Peyer's patch (tissue), 4 donors: Measurements from ENCODE around the gene NKAIN2. TPM values are rescaled to one million over a fixed set of nuclear protein-coding genes. Genes with fewer than 3 reads are reported as not detected.

ENCODE experiments used
- DNase-seq, 3 donors: peaks; one replicate each; pipeline ENCODE4 v3.0.0-alpha.2; 2017 to 2019
- H3K27ac ChIP-seq, 4 donors: fragments of 200-600 bp; sonication (generic); one replicate each; pipeline ENCODE4 v1.5.1; 2016 to 2019
- H3K27me3 ChIP-seq, 2 donors: fragments of 200-600 bp; sonication (generic); one replicate each; pipeline ENCODE4 v1.5.1; 2019
- H3K36me3 ChIP-seq, 3 donors: fragments of 200-600 bp; sonication (generic); one replicate each; pipeline ENCODE4 v1.5.1; 2016 to 2019
- H3K4me1 ChIP-seq, 4 donors: fragments of 200-600 bp; sonication (generic); one replicate each; pipeline ENCODE4 v1.5.1; 2016 to 2019
- H3K4me3 ChIP-seq, 4 donors: fragments of 200-600 bp; sonication (generic); 1 replicate in 3 of 4; 2 replicates in 1 of 4; pipeline ENCODE4 v1.5.1; 2016 to 2019; ENCODE audit warnings: mild to moderate bottlenecking in 1 of 4
- H3K9me3 ChIP-seq, 4 donors: fragments of 200-600 bp; sonication (generic); one replicate each; pipeline ENCODE4 v1.5.1; 2016 to 2019; ENCODE audit warnings: mild to moderate bottlenecking in 1 of 4
- POLR2A ChIP-seq, 2 donors: fragments of 450-650 bp; IDR thresholded peaks; one replicate each; pipeline ENCODE4 v1.5.1; 2017; ENCODE audit warnings: antibody characterized with exemption in 2 of 2, mild to moderate bottlenecking in 2 of 2, moderate library complexity in 2 of 2
- total RNA-seq, 4 donors: library from RNA; depleted of rRNA; stranded (reverse); fragments of >200 nt; gene quantifications; one replicate each; pipeline ENCODE4 v1.1.0, GENCODE V29; 2016
- TF ChIP-seq, protein P1 (sequence below), 6 experiments: fragments of 450-650 bp in 4 of 6; fragments of 200-600 bp in 2 of 6; sonication (generic) in 1 of 6; IDR thresholded peaks; one replicate each; pipeline ENCODE4 v1.5.1; 2017 to 2019; ENCODE audit warnings: antibody characterized with exemption in 6 of 6, mild to moderate bottlenecking in 3 of 6, moderate library complexity in 1 of 6

The NKAIN2 gene
- total RNA-seq, 4 donors from 2014 or later: not detected

DNA sequence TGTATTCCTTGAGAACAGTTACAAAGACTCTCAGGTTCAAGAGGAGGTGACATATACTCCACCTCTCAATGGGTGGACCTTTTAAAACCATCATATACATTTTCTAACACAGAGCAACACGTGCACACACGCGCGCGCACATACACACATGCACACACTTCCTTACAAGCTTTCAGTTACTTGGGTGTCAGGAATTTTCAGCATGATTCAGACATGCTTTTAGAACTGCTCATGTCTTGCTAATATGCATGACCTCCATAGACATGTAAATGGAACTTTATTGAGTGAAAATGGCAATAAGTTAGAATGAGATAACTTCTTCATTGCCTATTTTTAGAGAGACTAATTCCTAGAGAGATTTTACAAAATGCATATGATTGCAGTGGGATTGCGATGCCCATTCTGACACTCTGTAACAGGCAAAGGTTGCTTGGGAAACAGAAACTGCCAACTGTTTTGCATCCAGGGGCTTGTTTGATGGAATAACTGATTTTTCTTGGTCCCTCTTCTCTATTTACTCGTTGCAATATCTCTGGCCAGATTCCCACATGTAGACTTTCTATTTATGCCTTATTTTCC is 627.2 kb downstream of the NKAIN2 start:
- Histone ChIP-seq H3K36me3 (no peaks in the 10 kb centered on the region), H3K27ac (no peak overlapping the region), H3K9me3 (no peaks in the 10 kb centered on the region), H3K27me3 (no peaks in the 10 kb centered on the region), H3K4me1 (no peaks in the 10 kb centered on the region), H3K4me3 (no peak overlapping the region)
- TF ChIP-seq, protein P1, sequence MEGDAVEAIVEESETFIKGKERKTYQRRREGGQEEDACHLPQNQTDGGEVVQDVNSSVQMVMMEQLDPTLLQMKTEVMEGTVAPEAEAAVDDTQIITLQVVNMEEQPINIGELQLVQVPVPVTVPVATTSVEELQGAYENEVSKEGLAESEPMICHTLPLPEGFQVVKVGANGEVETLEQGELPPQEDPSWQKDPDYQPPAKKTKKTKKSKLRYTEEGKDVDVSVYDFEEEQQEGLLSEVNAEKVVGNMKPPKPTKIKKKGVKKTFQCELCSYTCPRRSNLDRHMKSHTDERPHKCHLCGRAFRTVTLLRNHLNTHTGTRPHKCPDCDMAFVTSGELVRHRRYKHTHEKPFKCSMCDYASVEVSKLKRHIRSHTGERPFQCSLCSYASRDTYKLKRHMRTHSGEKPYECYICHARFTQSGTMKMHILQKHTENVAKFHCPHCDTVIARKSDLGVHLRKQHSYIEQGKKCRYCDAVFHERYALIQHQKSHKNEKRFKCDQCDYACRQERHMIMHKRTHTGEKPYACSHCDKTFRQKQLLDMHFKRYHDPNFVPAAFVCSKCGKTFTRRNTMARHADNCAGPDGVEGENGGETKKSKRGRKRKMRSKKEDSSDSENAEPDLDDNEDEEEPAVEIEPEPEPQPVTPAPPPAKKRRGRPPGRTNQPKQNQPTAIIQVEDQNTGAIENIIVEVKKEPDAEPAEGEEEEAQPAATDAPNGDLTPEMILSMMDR (IDR thresholded peaks at IDR 0.05): no peak
- TF ChIP-seq POLR2A (IDR thresholded peaks at IDR 0.05): no peak
- no peak for DNase-seq

DNA sequence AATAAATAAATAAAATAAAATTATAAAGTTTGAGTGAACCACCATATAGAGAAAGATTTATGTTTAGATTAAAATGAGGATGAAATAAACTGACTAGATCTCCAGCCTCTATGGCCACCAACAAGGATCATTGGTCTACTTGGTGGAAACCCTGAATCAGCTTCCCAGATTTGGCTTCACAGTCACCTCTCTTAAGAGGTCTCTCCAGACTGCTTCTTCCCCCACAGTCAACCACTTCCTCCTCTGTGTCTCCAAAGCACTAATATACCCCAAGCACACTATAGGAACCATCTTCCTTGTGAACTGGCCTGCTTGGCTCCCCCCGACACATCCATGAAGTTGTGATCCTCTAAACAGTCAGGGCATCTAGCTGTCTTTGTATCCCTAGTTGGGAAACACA is 629.0 kb downstream of the NKAIN2 start:
- Histone ChIP-seq H3K36me3 (no peaks in the 10 kb centered on the region), H3K9me3 (no peaks in the 10 kb centered on the region), H3K27ac (no peak overlapping the region), H3K4me3 (no peak overlapping the region), H3K4me1 (no peaks in the 10 kb centered on the region), H3K27me3 (no peaks in the 10 kb centered on the region)
- TF ChIP-seq POLR2A (IDR thresholded peaks at IDR 0.05): no peak
- TF ChIP-seq, protein P1 (IDR thresholded peaks at IDR 0.05): no peak
- no peak for DNase-seq

DNA sequence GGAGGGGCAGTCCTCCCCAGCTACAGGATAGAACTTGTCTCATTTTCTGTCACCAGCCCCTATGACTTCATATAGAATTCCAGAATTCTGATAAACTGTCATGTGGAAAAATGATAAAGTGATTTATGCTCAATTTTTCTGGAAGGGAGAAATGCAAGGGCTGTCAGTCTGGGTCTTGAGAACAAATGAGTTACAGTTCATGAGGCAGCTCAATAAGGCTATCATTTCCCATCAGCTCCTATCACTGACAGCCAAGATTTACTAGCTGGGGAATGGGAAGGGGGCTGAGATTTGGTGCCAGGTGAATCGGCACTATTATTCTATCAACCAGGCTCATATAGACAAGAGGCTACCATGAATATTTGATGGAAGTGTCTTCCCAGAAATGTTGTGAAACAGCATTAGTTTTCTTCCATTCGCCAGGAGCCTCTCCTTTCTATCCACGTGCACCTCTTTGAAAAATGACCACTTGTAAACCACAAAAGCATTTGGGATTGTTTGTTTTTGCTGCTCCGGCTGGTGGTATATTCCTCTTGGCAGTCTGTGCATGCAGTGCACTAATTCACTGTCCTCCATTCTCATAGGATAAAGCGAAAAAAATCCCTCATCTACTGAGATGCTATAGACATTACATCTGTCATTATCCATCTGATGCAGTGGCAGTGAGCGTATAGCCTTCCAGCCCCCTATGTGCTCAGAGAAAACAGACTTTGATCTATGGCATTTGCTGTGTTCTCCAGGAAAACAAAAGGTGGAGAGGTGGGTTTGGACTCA is 629.9 kb downstream of the NKAIN2 start:
- no peaks in the 10 kb centered on the region for H3K9me3 ChIP-seq
- H3K4me1 ChIP-seq: no peaks in the 10 kb centered on the region
- DNase-seq: no peak
- H3K27ac ChIP-seq: no peak overlapping the region
- H3K4me3 ChIP-seq: no peak overlapping the region
- no peaks in the 10 kb centered on the region for H3K27me3 ChIP-seq
- TF ChIP-seq POLR2A (IDR thresholded peaks at IDR 0.05): no peak
- TF ChIP-seq, protein P1 (IDR thresholded peaks at IDR 0.05): no peak
- no peaks in the 10 kb centered on the region for H3K36me3 ChIP-seq

DNA sequence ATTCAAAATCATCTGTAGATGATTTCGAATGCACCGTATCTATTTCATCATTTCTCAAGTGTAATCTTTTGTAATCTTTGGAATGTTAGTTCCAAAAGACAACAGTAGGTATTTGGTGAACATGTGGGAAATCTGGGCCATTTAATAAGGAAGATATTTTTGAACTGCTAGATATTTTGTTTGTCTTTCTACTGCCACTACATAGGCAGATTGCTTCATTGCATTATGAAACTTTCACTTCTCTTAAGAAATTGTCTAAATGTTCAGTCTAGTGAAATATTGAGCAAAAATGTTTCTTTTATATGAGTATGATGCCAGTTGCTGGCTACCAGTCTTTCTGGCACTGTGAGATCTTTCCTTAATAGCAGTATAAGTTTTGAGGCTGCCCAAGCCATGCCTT is 630.8 kb downstream of the NKAIN2 start:
- H3K27me3 ChIP-seq: no peaks in the 10 kb centered on the region
- no peaks in the 10 kb centered on the region for H3K36me3 ChIP-seq
- no peak for DNase-seq
- H3K4me1 ChIP-seq: no peaks in the 10 kb centered on the region
- H3K27ac ChIP-seq: no peak overlapping the region
- H3K9me3 ChIP-seq: no peaks in the 10 kb centered on the region
- TF ChIP-seq, protein P1 (IDR thresholded peaks at IDR 0.05): no peak
- TF ChIP-seq POLR2A (IDR thresholded peaks at IDR 0.05): no peak
- no peak overlapping the region for H3K4me3 ChIP-seq

DNA sequence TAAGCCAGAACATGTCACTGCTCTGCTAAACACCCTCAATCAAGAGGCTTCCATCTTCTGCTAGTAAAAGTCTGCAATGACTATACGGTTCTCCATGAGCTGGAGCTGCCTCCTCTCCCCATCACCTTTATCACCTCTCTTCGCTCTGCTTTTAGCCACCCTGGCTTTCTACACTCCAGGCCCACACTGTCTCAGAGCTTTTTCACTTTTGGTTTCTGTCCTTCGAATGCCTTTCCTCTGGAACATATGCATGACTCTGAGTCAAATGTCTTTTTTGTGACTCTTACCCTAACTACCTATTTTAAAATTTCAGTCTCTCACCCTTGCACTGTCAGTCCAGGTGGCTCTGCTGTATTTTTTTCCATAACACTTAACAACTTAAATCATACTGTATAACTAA is 633.1 kb downstream of the NKAIN2 start:
- Histone ChIP-seq H3K36me3 (no peaks in the 10 kb centered on the region), H3K4me3 (no peak overlapping the region), H3K9me3 (no peaks in the 10 kb centered on the region), H3K27me3 (no peaks in the 10 kb centered on the region), H3K27ac (no peak overlapping the region), H3K4me1 (no peaks in the 10 kb centered on the region)
- TF ChIP-seq, protein P1 (IDR thresholded peaks at IDR 0.05): no peak
- TF ChIP-seq POLR2A (IDR thresholded peaks at IDR 0.05): no peak
- no peak for DNase-seq
